GM12801 (cell line): ENCODE data around the gene ZNF276.

Source experiments
- TF ChIP-seq, protein P1 (sequence below): IDR thresholded peaks from one replicate; pipeline ENCODE4 v1.5.1; 2011; ENCODE audit warnings: control low read depth; ENCODE audit not compliant: insufficient read length; ENCODE audit errors: extremely low read depth

The ZNF276 gene

DNA sequence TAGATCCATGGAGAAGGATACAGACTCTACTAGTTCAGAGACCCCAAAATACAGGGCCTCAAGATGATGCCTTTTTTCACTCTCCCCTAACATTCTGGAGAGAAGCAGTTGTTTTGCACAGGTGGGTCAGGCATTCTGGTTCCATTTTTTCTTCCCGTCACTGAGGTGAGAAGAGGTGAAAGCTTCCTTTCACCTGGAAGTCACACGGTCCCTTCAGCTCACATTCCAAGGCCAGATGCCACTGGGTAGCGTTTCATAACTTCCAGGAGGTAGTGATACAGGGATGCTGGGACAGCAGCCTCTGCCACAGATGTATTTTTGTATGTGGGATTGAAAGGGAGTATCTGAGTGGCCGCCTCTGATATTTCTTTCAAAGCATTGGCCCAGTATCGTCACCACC lies 32.9 kb upstream of the ZNF276 start:
- TF ChIP-seq, protein P1, sequence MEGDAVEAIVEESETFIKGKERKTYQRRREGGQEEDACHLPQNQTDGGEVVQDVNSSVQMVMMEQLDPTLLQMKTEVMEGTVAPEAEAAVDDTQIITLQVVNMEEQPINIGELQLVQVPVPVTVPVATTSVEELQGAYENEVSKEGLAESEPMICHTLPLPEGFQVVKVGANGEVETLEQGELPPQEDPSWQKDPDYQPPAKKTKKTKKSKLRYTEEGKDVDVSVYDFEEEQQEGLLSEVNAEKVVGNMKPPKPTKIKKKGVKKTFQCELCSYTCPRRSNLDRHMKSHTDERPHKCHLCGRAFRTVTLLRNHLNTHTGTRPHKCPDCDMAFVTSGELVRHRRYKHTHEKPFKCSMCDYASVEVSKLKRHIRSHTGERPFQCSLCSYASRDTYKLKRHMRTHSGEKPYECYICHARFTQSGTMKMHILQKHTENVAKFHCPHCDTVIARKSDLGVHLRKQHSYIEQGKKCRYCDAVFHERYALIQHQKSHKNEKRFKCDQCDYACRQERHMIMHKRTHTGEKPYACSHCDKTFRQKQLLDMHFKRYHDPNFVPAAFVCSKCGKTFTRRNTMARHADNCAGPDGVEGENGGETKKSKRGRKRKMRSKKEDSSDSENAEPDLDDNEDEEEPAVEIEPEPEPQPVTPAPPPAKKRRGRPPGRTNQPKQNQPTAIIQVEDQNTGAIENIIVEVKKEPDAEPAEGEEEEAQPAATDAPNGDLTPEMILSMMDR = no peak

DNA sequence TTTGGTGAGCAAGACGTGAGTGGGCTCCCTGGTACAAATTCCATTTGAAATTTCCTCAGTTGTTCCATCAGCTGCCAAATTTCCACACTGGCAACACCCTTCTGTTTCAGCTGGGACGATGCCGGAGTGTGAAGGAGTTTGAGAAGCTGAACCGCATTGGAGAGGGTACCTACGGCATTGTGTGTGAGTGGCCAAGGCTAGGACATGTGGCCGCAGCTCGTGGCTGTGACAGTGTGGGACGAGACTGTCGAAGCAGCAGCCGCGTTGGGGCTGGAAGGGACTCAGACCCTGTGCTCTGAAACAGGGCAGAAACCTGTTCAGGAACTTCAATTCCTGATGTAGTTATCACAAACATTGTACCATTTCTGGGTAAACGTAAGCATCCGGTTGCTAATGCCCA lies 32.2 kb upstream of the ZNF276 start:
- TF ChIP-seq, protein P1 = no peak

DNA sequence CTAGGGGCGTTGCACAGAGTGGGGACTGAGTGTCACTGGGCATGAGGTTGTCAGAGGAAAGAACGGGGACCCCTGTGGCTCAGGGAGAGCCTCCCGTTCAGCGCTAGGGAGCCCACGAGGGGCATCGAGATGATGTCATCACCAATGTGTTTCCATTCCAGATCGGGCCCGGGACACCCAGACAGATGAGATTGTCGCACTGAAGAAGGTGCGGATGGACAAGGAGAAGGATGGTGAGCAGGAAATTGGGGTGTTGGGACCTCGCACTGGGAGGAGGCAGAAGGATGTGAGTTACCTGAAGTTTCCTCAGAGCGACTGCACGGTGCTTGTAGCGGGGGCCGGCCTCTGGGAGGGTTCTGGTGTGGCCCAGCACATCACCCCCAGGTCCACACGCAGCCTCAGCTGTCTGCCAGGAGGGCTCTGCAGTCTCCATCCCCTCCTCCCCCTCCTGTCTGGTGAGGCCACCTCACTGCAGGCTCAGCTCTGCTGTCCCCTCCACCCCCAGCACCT lies 30.9 kb upstream of the ZNF276 start:
- TF ChIP-seq, protein P1 = no peak

DNA sequence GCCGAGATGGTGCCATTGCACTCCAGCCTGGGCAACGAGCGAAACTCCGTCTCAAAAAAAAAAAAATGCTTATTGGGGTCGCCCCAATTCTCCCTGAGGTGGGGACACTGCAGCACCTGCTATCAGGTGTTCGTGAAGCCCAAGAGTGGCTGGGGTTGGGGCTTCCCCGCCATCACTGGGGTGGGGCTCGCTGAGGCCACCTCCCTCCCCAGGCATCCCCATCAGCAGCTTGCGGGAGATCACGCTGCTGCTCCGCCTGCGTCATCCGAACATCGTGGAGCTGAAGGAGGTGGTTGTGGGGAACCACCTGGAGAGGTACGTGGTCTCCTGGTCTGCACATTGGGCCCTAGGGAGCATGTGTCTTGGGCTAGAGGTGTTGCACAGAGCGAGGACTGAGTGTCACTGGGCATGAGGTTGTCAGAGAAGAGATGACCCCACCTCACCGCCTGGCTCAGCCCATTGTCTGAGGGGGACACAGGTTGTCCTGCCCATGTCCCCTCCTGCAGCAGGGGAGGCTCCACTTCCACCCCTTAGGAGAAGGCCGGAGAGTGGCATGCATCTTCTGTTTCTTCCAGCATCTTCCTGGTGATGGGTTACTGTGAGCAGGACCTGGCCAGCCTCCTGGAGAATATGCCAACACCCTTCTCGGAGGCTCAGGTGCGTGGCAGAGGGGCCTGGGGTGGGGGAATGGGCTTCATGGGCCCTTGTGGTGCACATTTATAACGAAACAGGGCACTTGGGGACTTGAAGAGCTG lies 29.9 kb upstream of the ZNF276 start:
- TF ChIP-seq, protein P1 = no peak

DNA sequence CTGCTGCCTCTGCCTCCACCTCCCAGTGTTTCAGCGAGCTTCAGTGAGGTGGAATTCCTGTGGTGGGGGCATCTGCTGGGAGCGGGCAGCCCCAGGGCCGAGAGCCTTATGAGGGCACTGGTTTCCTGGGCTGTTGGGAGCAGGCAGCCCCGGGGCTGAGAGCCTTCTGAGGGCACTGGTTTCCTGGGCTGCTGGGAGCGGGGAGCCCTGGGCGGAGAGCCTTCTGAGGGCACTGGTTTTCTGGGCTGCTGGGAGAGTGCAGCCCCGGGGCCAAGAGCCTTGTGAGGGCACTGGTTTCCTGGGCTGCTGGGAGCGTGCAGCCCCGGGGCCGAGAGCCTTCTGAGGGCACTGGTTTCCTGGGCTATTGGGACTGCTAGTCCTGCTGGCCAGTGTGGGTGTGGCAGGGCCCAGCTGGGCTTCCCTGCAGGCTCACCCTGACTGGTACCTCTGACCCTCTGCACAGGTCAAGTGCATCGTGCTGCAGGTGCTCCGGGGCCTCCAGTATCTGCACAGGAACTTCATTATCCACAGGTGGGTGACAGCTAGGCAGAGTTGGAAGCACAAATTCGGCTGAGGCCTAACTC lies 29.3 kb upstream of the ZNF276 start:
- TF ChIP-seq, protein P1 = no peak

DNA sequence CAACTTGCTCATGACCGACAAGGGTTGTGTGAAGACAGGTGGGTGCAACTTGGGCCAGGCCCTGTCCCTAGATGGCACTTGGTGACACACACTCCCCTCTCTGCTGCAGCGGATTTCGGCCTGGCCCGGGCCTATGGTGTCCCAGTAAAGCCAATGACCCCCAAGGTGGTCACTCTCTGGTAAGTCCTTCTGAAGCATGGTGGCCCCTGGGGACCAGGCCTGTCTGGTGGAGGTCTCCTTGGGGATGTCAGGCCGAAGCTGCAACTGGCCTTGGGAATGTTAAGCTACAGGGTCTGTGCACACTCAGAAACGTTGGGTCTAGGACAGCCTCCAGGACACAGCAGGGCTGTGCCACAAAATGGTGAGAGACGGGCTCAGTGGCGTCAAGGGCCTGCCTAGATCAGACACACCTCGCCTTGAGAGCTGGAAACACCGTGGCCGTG lies 28.0 kb upstream of the ZNF276 start:
- TF ChIP-seq, protein P1 = no peak

DNA sequence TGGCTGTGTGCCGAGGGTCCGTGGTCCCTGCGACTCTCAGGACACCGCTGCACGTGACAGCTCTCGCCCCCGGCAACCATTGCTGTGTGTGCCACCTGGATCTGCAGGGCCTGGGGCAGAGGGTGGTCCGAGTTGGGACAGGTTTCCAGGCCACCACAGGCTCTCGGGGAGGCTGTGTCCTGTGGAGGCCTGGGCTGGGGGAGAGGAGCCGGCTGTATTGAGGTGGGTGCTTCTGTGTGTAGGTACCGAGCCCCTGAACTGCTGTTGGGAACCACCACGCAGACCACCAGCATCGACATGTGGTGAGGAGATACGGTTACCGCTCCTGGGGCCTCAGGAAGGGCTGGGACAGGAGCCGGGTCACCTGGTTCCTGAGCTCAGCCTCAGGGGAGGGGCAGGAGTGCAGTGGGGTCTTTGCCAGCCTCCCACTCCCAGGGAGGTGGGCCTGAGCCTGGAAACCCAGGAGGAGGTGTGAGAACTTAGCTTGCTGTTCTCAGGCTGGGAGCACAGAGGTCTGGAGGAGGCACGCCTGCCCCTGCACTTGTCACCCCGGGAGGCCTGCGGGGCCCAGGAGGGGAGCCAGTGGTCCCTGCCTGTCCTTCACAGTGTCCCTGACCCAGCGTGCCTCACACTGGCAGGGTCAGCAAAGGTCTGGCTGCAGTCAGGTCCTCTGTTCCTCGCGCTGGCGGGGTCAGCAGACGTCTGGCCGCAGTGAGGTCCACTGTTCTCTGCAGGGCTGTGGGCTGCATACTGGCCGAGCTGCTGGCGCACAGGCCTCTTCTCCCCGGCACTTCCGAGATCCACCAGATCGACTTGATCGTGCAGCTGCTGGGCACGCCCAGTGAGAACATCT lies 27.2 kb upstream of the ZNF276 start:
- TF ChIP-seq, protein P1 = no peak
